ENCODE results near the gene ZDHHC5. TPM values are rescaled to one million over a fixed set of nuclear protein-coding genes. Genes with fewer than 3 reads are reported as not detected.

ZDHHC5 gene
- total and polyA plus RNA-seq, 4 donors: 22.5 to 34.3 (median 27.3) TPM

DNA sequence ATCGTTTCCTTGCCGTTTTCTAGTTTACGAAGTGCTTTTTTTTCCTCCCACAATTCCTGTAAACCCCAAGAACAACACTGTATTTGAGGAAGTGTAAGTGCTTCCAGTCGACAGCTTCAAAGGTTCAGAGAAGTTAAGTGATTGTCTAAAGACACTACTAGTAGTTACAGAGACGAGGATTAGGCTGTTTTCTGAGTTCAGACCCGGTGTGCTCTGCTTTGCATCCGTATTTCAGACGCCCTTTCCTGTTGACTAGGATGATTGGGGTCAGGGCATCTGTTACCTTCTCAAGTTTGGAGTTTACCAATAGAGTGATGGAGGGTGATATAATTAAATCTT, 9.9 kb upstream of the ZDHHC5 start:
- Histone ChIP-seq H3K36me3 (ENCODE audit: control insufficient read depth, insufficient read depth, low read length) (peaks cover 23% of the 10 kb centered on the region), H3K27me3 (ENCODE audit: control insufficient read depth, insufficient read depth, low read length) (no peaks in the 10 kb centered on the region), H3K4me3 (ENCODE audit: low read depth, low read length) (peak overlapping the region; percentile 92), H3K27ac (ENCODE audit: low read depth, low read length) (no peak overlapping the region), H3K9me3 (ENCODE audit: control insufficient read depth, insufficient read depth, low read length) (no peaks in the 10 kb centered on the region), H3K4me1 (ENCODE audit: control insufficient read depth, insufficient read depth, low read length) (peaks cover 11% of the 10 kb centered on the region)
- 0% methylated on average over 5 of the region's 8 CpGs for WGBS (ENCODE audit: insufficient coverage)
- no peak for DNase-seq (ENCODE audit: low read depth in 4 of 6, low spot score in 6 of 6)

- peaks cover 11% of the 10 kb centered on the region for H3K4me1 ChIP-seq (ENCODE audit: control insufficient read depth, insufficient read depth, low read length)
- H3K4me3 ChIP-seq (ENCODE audit: low read depth, low read length): no peak overlapping the region
- H3K9me3 ChIP-seq (ENCODE audit: control insufficient read depth, insufficient read depth, low read length): no peaks in the 10 kb centered on the region
- 98% methylated on average over 5 of the region's 14 CpGs for WGBS (ENCODE audit: insufficient coverage)
- no peak overlapping the region for H3K27ac ChIP-seq (ENCODE audit: low read depth, low read length)
- H3K36me3 ChIP-seq (ENCODE audit: control insufficient read depth, insufficient read depth, low read length): peaks cover 31% of the 10 kb centered on the region
- no peak for DNase-seq (ENCODE audit: low read depth in 4 of 6, low spot score in 6 of 6)
- H3K27me3 ChIP-seq (ENCODE audit: control insufficient read depth, insufficient read depth, low read length): no peaks in the 10 kb centered on the region
Observed at GRCh38 chr11:57659669-57660068, 8.2 kb upstream of the ZDHHC5 start.

DNA sequence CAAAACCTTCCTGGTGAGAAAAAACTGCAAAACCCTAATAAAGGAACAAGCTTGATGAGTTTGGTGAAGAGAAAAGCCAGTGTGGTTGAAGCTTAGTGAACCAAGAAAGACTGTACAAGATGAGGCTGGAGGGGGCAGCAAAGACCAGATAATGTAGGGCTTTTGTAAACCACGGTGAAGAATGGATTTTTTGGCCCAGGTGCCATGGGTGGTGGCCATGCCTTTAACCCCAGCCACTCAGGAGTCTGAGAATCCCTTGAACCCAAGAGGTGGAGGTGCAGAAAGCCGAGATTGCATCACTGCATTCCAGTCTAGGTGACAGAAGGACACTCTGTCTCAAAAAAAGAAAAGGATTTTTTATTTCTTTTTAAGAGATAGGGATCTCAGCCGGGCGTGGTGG, 5.0 kb upstream of the ZDHHC5 start:
- peaks cover 31% of the 10 kb centered on the region for H3K36me3 ChIP-seq (ENCODE audit: control insufficient read depth, insufficient read depth, low read length)
- no peak overlapping the region for H3K27ac ChIP-seq (ENCODE audit: low read depth, low read length)
- peaks cover 13% of the 10 kb centered on the region for H3K4me1 ChIP-seq (ENCODE audit: control insufficient read depth, insufficient read depth, low read length)
- 57% methylated on average over 2 of the region's 4 CpGs for WGBS (ENCODE audit: insufficient coverage)
- no peak overlapping the region for H3K4me3 ChIP-seq (ENCODE audit: low read depth, low read length)
- no peaks in the 10 kb centered on the region for H3K9me3 ChIP-seq (ENCODE audit: control insufficient read depth, insufficient read depth, low read length)
- DNase-seq (ENCODE audit: low read depth in 4 of 6, low spot score in 6 of 6): no peak
- no peaks in the 10 kb centered on the region for H3K27me3 ChIP-seq (ENCODE audit: control insufficient read depth, insufficient read depth, low read length)

DNA sequence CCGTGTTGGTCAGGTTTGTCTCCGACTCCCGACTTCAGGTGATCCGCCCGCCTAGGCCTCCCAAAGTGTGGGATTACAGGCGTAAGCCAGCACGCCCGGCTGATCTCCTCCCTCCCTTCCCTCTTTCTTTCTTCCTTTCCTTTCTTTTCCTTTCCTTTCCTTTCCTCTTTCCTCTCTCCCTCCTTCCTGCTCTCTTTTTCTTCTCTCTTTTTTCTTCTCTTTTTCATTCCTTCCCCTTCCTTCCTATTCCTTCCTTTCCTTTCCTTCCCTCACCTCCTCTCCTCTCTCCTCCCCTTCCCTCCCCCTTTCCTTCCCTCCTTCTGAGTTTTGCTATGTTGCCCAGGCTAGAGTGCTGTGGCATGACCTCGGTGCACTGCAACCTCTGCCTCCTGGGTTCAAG, 3.9 kb upstream of the ZDHHC5 start:
- no peaks in the 10 kb centered on the region for H3K9me3 ChIP-seq (ENCODE audit: control insufficient read depth, insufficient read depth, low read length)
- H3K27me3 ChIP-seq (ENCODE audit: control insufficient read depth, insufficient read depth, low read length): no peaks in the 10 kb centered on the region
- no peak for DNase-seq (ENCODE audit: low read depth in 4 of 6, low spot score in 6 of 6)
- no peak overlapping the region for H3K27ac ChIP-seq (ENCODE audit: low read depth, low read length)
- peaks cover 9% of the 10 kb centered on the region for H3K4me1 ChIP-seq (ENCODE audit: control insufficient read depth, insufficient read depth, low read length)
- H3K36me3 ChIP-seq (ENCODE audit: control insufficient read depth, insufficient read depth, low read length): peaks cover 31% of the 10 kb centered on the region
- H3K4me3 ChIP-seq (ENCODE audit: low read depth, low read length): no peak overlapping the region
- 79% methylated on average over 8 of the region's 9 CpGs for WGBS (ENCODE audit: insufficient coverage)

DNA sequence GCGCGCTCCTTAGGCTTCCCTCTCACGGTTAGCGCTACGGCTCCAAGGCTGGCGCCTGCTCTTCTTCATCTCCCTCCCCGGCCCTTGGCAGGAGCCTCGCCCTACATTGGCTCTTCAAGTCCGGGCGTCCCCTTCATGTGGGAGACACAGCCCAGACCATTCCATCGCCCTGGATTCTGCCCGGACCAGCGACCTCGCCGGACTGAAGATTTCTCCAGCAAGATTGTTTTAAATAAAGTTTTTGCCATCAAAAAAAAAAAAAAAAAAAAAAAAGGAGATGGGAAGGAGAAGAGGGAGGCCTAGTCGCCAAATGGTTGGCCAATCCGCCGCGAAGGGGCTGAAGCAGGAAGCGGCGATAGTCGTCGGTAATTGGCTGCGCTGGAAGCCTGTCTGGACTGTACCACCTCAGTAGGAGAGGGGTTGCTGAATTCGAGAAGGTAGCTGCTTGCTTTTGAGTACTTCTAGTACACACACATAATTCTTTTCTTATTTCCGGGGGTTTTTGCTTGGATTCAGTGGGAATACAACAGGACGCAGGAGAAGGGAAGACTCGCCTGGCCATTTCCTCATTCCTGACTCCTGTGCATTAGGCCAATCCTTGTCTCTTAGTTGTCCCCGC, 688 bp upstream of the ZDHHC5 start:
- H3K27me3 ChIP-seq (ENCODE audit: control insufficient read depth, insufficient read depth, low read length): no peaks in the 10 kb centered on the region
- H3K36me3 ChIP-seq (ENCODE audit: control insufficient read depth, insufficient read depth, low read length): peaks cover 12% of the 10 kb centered on the region
- H3K4me1 ChIP-seq (ENCODE audit: control insufficient read depth, insufficient read depth, low read length): peaks cover 15% of the 10 kb centered on the region
- 0% methylated on average over 15 of the region's 29 CpGs for WGBS (ENCODE audit: insufficient coverage)
- peak overlapping the region; percentile 82 for H3K4me3 ChIP-seq (ENCODE audit: low read depth, low read length)
- peak; percentile 93 to 99 (median 96) for DNase-seq (ENCODE audit: low read depth in 4 of 6, low spot score in 6 of 6)
- no peaks in the 10 kb centered on the region for H3K9me3 ChIP-seq (ENCODE audit: control insufficient read depth, insufficient read depth, low read length)
- H3K27ac ChIP-seq (ENCODE audit: low read depth, low read length): peak overlapping the region; percentile 99

DNA sequence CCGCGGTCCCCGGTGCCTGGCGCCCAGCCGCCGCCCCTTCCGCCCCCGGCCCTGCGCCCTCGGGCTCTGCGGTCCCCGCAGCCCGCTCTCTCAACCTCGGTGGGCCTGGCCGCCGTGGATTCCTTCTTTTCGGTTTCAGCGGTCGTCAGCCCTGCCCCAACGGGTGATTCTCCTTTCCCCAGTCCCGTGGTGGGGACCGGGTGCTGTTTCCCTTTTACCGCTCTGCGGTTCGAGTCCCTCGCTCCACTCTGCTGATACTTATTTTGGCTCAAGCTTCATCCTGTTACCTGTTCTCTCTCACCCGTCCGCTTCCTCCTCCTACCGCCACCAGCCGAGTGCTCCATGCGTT, 494 bp downstream of the ZDHHC5 start:
- peaks cover 19% of the 10 kb centered on the region for H3K36me3 ChIP-seq (ENCODE audit: control insufficient read depth, insufficient read depth, low read length)
- peak overlapping the region; percentile 82 for H3K4me3 ChIP-seq (ENCODE audit: low read depth, low read length)
- no peaks in the 10 kb centered on the region for H3K27me3 ChIP-seq (ENCODE audit: control insufficient read depth, insufficient read depth, low read length)
- peaks cover 15% of the 10 kb centered on the region for H3K4me1 ChIP-seq (ENCODE audit: control insufficient read depth, insufficient read depth, low read length)
- peak overlapping the region; percentile 99 for H3K27ac ChIP-seq (ENCODE audit: low read depth, low read length)
- 0% methylated on average over 22 of the region's 31 CpGs for WGBS (ENCODE audit: insufficient coverage)
- H3K9me3 ChIP-seq (ENCODE audit: control insufficient read depth, insufficient read depth, low read length): no peaks in the 10 kb centered on the region
- peak in 1 of 6 donors; percentile 18 for DNase-seq (ENCODE audit: low read depth in 4 of 6, low spot score in 6 of 6)

DNA sequence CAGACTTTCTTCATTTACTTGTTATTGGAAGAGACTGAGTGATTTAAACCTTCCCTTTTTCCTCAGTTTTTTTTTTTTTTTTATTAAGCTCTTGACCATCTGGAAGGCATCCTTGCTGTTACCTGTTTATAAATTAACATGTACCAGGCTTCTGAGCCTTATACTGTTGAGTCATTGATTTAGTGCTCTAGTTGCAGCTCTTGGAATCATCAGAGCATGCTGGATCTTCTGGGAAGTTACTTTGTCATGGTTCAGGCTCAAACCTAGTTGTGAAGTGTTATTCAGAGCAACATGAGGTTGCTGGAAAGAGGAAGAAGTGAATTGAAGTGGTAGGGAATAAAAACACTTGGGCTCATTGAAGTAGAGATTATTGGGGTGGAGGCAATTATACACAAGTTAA, 6.3 kb downstream of the ZDHHC5 start:
- H3K27ac ChIP-seq (ENCODE audit: low read depth, low read length): no peak overlapping the region
- H3K9me3 ChIP-seq (ENCODE audit: control insufficient read depth, insufficient read depth, low read length): no peaks in the 10 kb centered on the region
- peaks cover 3% of the 10 kb centered on the region for H3K4me1 ChIP-seq (ENCODE audit: control insufficient read depth, insufficient read depth, low read length)
- DNase-seq (ENCODE audit: low read depth in 4 of 6, low spot score in 6 of 6): no peak
- no peak overlapping the region for H3K4me3 ChIP-seq (ENCODE audit: low read depth, low read length)
- H3K36me3 ChIP-seq (ENCODE audit: control insufficient read depth, insufficient read depth, low read length): peaks cover 30% of the 10 kb centered on the region
- H3K27me3 ChIP-seq (ENCODE audit: control insufficient read depth, insufficient read depth, low read length): no peaks in the 10 kb centered on the region

DNA sequence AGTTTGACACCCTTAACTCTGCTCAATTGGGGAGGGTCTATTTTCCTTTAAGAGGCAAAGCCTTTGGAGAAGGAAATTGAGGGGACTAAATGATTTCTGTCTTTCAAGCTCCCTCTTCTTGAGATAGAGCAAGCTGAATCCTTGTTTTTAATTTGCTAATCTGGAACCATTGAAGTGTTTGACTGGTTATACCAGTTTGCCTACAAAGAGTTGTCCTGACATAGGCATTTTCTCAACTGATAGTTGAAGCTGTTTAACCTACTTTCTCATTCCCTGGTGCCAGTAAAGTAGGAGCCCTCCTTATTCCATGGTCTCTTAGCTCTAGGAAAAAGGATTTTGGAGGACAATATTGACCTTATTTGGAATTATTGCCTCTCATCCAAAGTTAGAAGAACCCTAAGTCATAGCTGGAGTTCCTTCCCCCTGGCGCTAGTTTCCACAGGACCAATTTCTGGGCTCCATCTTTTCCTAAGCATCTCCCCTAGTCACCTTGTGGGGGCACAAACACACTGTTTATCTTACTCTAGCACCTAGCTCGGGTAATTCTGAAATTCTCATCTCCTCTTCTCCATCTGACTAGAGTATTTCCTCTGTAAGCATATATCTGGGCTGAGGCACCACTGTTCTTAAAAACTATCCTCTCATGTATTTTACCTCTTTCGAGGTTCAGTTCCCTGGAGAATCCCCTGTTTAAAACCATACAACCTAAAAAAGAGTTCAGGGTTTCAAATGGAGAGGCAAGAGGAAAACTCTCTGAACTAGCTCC, 7.4 kb downstream of the ZDHHC5 start:
- WGBS (ENCODE audit: insufficient coverage): 93% methylated on average over 2 of the region's 3 CpGs
- H3K9me3 ChIP-seq (ENCODE audit: control insufficient read depth, insufficient read depth, low read length): no peaks in the 10 kb centered on the region
- H3K27me3 ChIP-seq (ENCODE audit: control insufficient read depth, insufficient read depth, low read length): no peaks in the 10 kb centered on the region
- no peak overlapping the region for H3K27ac ChIP-seq (ENCODE audit: low read depth, low read length)
- no peaks in the 10 kb centered on the region for H3K4me1 ChIP-seq (ENCODE audit: control insufficient read depth, insufficient read depth, low read length)
- no peak overlapping the region for H3K4me3 ChIP-seq (ENCODE audit: low read depth, low read length)
- H3K36me3 ChIP-seq (ENCODE audit: control insufficient read depth, insufficient read depth, low read length): peaks cover 30% of the 10 kb centered on the region
- DNase-seq (ENCODE audit: low read depth in 4 of 6, low spot score in 6 of 6): no peak

DNA sequence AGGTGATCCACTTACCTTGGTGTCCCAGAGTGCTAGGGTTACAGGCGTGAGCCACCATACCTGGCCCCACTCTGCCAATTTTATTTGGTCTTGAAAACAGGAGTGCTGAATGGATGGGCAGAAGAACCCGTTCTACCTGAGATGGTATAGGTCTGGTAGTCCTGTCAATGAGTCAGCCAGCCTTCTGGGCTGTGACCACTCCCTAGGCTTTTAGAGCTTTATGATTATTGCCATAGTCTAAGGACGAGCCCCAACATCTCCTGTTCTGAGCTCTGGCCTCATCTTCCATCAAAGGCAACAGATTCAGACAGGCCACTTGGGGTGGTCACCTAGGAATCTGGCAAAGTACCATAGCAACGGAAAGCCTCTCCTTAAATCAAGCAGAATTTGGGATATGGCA, 11.5 kb downstream of the ZDHHC5 start:
- 92% methylated on average over 3 of the region's 4 CpGs for WGBS (ENCODE audit: insufficient coverage)
- Histone ChIP-seq H3K4me1 (ENCODE audit: control insufficient read depth, insufficient read depth, low read length) (no peaks in the 10 kb centered on the region), H3K36me3 (ENCODE audit: control insufficient read depth, insufficient read depth, low read length) (peaks cover 22% of the 10 kb centered on the region)

GRCh38 chr11:57680552-57680874, 12.6 kb downstream of the ZDHHC5 start:
- WGBS (ENCODE audit: insufficient coverage): no CpG with 5 or more reads among the region's 2 CpGs
- DNase-seq (ENCODE audit: low read depth in 4 of 6, low spot score in 6 of 6): no peak
- no peaks in the 10 kb centered on the region for H3K4me1 ChIP-seq (ENCODE audit: control insufficient read depth, insufficient read depth, low read length)
- no peaks in the 10 kb centered on the region for H3K9me3 ChIP-seq (ENCODE audit: control insufficient read depth, insufficient read depth, low read length)
- H3K36me3 ChIP-seq (ENCODE audit: control insufficient read depth, insufficient read depth, low read length): peaks cover 32% of the 10 kb centered on the region
- H3K4me3 ChIP-seq (ENCODE audit: low read depth, low read length): no peak overlapping the region
- H3K27ac ChIP-seq (ENCODE audit: low read depth, low read length): no peak overlapping the region
- no peaks in the 10 kb centered on the region for H3K27me3 ChIP-seq (ENCODE audit: control insufficient read depth, insufficient read depth, low read length)

More for the DNA sequence above, 11.5 kb downstream of the ZDHHC5 start:
- H3K27ac ChIP-seq (ENCODE audit: low read depth, low read length): no peak overlapping the region
- no peaks in the 10 kb centered on the region for H3K9me3 ChIP-seq (ENCODE audit: control insufficient read depth, insufficient read depth, low read length)
- H3K27me3 ChIP-seq (ENCODE audit: control insufficient read depth, insufficient read depth, low read length): no peaks in the 10 kb centered on the region
- no peak overlapping the region for H3K4me3 ChIP-seq (ENCODE audit: low read depth, low read length)
- DNase-seq (ENCODE audit: low read depth in 4 of 6, low spot score in 6 of 6): no peak

Measured in spinal cord (tissue), 10 donors.